Astrocyte of the cerebellum (primary cell): ENCODE data around the gene C3orf22.

Experiments
- DNase-seq: peaks from one replicate; pipeline ENCODE4 v3.0.0-alpha.2; 2011; ENCODE audit warnings: low read depth
- H3K4me3 ChIP-seq: 2 replicates; pipeline ENCODE4 v1.5.1; 2011; ENCODE audit warnings: mild to moderate bottlenecking, low read depth, low read length, moderate library complexity
- in situ Hi-C: cut with HindIII; loops from 2 replicates; pipeline ENCODE4 v1.10.0; 2017; ENCODE audit warnings: low sequenced_read_pairs
- TF ChIP-seq, protein P1 (sequence below): IDR thresholded peaks from 2 replicates; pipeline ENCODE4 v1.5.1; 2012; ENCODE audit warnings: low read length, low read depth, moderate library complexity, mild to moderate bottlenecking; ENCODE audit errors: missing control alignments

Gene C3orf22

DNA sequence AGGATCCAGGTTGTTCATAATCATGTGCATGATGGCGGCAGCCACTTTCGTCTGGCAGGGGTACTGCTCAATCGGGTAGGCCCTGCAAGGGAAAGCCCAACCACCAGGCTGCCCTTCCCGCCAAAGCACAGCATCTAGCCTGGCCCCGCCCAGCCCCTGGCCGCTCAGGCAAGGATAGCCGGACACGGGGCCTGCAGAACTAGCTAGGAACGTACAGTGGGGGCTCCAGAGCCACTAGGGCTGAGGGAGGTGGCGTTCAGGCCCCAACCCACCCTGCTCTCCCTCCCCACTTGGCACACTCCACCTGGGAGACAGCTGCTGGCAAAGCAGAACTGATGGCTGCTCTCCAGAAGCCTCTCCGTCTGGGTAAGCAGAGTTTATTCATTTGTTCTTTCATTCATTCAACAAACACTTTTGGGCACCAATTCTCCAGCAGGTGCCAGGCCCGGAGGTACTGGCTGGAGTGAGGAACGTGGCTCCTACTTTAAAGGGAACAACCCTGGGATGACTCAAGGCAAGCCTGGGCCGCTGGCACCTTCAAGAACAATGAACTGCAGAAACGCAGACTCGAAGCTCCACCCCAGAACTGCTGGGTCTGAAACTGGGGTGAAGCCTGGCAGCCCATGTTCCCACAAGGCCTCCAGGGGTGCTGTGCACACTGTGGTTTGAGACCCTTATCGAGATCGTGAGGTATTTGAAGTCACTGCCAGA, 49.0 kb downstream of the C3orf22 start:
- in situ Hi-C loops: no loop called here
- TF ChIP-seq, protein P1, sequence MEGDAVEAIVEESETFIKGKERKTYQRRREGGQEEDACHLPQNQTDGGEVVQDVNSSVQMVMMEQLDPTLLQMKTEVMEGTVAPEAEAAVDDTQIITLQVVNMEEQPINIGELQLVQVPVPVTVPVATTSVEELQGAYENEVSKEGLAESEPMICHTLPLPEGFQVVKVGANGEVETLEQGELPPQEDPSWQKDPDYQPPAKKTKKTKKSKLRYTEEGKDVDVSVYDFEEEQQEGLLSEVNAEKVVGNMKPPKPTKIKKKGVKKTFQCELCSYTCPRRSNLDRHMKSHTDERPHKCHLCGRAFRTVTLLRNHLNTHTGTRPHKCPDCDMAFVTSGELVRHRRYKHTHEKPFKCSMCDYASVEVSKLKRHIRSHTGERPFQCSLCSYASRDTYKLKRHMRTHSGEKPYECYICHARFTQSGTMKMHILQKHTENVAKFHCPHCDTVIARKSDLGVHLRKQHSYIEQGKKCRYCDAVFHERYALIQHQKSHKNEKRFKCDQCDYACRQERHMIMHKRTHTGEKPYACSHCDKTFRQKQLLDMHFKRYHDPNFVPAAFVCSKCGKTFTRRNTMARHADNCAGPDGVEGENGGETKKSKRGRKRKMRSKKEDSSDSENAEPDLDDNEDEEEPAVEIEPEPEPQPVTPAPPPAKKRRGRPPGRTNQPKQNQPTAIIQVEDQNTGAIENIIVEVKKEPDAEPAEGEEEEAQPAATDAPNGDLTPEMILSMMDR: no peak
- DNase-seq: no peak
- no peak overlapping the region for H3K4me3 ChIP-seq

DNA sequence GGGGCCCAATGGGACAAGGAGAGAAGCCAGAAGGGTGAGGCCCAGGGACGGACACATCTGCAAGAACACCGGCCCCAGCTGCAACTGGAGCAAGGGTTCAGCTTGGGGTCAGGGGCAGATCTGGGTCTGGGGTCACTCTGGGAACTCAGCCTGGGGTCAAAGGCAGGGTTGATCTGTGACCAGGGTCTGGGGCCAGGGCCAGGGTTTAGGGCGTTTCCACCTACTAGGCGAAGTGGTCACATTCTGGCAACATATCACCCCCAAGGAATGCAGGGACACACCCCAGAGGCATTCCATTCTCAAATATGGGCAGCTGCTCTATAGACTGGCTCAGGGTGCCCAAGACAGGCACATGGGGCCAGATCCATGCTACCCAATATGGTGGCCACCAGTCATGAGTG, 50.2 kb downstream of the C3orf22 start:
- no peak for DNase-seq
- TF ChIP-seq, protein P1: no peak
- H3K4me3 ChIP-seq: no peak overlapping the region
- in situ Hi-C loops: no loop called here

DNA sequence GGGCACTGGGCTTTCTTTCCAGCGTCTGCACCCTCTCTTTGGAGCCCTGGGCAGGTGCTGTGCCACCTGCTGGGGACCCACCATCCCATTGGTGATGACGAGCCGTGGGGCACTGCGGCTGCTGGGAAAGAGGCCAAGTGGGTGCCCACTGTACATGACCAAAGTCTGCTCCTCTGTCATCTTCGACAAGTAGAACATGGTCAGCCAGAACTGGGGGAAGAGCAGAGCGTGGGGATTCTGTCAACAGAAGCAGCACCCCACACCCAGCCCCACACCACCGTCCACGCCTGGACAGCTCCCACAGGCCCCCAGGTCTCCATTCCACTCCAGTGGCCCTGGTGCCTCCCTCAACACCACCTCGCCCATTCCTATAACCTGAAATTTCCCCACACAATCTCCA, 50.8 kb downstream of the C3orf22 start:
- no peak for DNase-seq
- H3K4me3 ChIP-seq: no peak overlapping the region
- in situ Hi-C loops: no loop called here
- TF ChIP-seq, protein P1: no peak

DNA sequence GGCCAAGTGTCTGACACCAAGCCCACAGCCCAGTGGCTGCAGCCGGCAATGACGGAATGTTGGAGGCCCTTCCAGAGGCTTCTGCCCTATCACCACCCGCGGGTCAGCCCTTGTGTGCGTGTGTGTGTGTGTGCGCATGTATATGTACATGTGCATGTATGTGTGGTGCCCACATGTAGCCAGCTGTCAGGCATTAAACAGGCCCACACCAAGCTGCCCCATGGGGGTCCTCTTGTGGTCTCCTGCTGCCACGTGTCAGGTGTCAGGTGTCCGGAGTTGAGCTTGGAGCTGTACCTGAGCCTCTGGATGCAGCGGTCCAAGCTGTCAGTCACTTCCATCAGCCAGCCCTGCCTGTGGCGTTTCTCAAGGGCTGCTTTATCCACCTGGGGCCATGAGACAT, 55.0 kb downstream of the C3orf22 start:
- no peak for DNase-seq
- in situ Hi-C loops: no loop called here
- TF ChIP-seq, protein P1: no peak
- H3K4me3 ChIP-seq: no peak overlapping the region

DNA sequence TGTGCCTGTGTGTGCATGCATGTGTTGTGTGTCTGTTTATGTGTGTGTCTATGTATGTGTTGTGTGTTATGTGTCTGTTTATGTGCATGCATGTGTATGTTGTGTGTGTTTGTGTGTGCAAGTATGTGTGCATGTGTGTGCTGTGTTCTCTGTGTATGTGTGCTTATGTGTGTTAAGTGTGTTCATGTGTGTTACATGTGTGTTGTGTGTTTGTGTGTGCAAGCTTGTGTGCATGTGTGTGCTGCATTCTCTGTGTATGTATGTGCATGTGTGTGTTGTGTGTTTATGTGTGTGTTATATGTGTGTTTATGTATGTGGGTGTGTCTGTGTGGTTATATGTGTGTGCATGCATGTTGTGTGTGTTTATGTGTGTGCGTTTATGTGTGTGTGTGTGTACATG, 56.1 kb downstream of the C3orf22 start:
- no peak for DNase-seq
- TF ChIP-seq, protein P1: no peak
- H3K4me3 ChIP-seq: no peak overlapping the region
- in situ Hi-C loops: no loop called here

DNA sequence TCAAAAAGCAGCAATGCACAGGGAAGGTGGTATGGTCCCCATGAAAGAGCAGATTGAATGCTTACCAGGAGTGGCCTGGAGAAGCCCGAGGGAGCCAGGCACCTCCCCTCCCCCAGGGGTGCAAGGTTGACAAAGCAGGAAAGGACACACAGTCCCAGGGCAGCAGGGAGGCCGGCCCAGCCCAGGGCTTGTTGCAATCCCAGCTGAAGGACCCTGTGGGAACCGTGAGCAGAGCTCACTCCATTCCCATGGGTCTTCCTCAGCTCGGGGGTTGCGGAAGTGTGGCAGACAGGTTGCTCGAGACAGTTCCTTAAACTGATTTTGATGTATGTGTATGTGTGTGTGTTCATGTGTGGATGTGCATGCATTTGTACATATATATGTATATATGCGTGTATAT, 57.0 kb downstream of the C3orf22 start:
- in situ Hi-C loops: no loop called here
- no peak overlapping the region for H3K4me3 ChIP-seq
- DNase-seq: no peak
- TF ChIP-seq, protein P1: no peak
